ENCODE measurements around the gene RPS15.
"Not testable (repeated sequence)": the region's sequence is repeated elsewhere in the genome, so short reads cannot be mapped to it uniquely, and the experiment has no call there.

The RPS15 gene

DNA sequence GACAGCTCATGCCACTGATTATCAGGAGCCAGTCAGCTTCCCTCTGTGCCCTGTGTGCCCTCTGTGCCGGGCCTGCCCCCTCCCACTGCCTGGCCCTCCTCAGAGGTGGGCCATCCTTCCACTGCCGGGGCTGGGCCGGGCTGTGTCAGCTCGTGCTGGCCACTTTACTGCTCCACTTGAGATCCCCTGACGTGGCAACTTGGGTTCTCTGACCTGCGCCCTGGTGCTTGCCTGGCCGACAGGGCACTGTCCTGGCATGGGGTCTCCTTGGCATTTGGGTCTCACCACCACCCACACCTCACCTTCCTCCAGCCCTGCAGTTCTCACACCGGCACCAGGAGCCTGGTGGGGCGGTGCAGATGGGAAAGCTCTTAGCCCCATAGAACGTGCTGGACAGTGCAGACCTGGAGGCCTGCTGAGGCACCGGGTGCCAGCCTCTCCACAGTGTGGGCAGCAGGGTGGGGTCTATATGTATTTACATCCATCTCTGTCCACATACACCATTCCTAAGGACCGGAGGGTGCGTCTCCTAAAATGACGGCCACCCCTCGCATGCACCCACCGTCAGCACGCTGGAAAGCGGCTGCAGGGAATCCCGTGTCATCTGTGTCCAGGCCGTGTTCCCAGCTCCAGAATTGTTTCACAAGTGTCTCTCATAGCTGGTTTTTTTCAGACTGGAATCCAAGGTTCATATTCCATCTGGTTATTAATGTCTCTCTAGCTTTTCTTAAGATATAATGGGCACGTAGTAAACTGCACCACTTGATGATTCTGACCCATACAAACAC, 19.1 kb upstream of the RPS15 start:
- CTCF ChIA-PET = no interaction called here
- POLR2A ChIA-PET = no interaction called here
- DNase-seq (ENCODE audit: extremely low spot score) = no peak
- TF ChIP-seq FOXM1 (IDR thresholded peaks at IDR 0.05; ENCODE audit: borderline replicate concordance) (no peak), TARDBP (IDR thresholded peaks at IDR 0.05) (no peak), NFRKB (IDR thresholded peaks at IDR 0.05) (no peak), SP1 (IDR thresholded peaks at IDR 0.05) (no peak), SUZ12 (IDR thresholded peaks at IDR 0.05) (no peak), L3MBTL2 (conservative IDR thresholded peaks at IDR 0.05) (no peak), FOXA1 (IDR thresholded peaks at IDR 0.05) (no peak), ARNT (IDR thresholded peaks at IDR 0.05) (no peak), HDGF (IDR thresholded peaks at IDR 0.05; ENCODE audit: borderline replicate concordance) (no peak), BHLHE40 (IDR thresholded peaks at IDR 0.05; ENCODE audit: borderline replicate concordance) (no peak), LEF1 (IDR thresholded peaks at IDR 0.05; ENCODE audit: borderline replicate concordance) (no peak), ZNF384 (IDR thresholded peaks at IDR 0.05) (no peak), CTBP1 (IDR thresholded peaks at IDR 0.05; ENCODE audit: borderline replicate concordance) (no peak), ELF4 (IDR thresholded peaks at IDR 0.05) (no peak), FOXK2 (IDR thresholded peaks at IDR 0.05) (no peak)
- TF ChIP-seq, protein P1, sequence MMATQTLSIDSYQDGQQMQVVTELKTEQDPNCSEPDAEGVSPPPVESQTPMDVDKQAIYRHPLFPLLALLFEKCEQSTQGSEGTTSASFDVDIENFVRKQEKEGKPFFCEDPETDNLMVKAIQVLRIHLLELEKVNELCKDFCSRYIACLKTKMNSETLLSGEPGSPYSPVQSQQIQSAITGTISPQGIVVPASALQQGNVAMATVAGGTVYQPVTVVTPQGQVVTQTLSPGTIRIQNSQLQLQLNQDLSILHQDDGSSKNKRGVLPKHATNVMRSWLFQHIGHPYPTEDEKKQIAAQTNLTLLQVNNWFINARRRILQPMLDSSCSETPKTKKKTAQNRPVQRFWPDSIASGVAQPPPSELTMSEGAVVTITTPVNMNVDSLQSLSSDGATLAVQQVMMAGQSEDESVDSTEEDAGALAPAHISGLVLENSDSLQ (IDR thresholded peaks at IDR 0.05) = no peak

DNA sequence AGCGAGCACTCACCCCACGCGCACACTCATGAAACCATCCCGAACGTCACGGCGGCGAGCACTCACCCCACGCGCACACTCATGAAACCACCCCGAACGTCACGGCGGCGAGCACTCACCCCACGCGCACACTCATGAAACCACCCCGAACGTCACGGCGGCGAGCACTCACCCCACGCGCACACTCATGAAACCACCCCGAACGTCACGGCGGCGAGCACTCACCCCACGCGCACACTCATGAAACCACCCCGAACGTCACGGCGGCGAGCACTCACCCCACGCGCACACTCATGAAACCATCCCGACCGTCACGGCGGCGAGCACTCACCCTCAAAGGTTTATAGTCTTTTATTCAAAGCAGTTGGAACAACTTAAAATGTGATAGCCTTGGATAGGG, 18.1 kb upstream of the RPS15 start:
- DNase-seq (ENCODE audit: extremely low spot score); POLR2A ChIA-PET; CTCF ChIA-PET: not testable (repeated sequence)

DNA sequence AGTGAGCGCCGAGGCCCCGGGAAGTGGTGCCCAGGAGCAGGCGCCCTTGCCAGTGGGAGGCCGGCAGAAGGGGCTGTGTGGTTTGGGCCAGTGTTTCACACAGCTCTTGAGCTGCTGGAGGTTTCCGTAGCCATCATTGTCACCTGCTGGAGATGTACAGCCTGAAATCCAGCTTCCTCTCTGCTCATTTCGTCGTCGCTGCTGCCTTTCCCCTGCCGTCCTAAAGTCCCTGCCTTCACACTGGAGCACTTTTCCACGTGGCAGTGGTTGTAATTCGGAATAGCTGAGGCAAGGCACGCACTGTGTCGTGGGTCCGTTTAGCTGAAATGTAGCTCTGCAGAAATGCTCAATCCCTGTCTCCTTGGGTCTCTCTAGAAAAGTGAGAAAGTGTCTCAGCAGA, 17.6 kb upstream of the RPS15 start:
- CTCF ChIA-PET = no interaction called here
- no peak for TF ChIP-seq L3MBTL2 (conservative IDR thresholded peaks at IDR 0.05)
- TF ChIP-seq, protein P1 (IDR thresholded peaks at IDR 0.05) = no peak
- no peak for TF ChIP-seq FOXK2 (IDR thresholded peaks at IDR 0.05)
- no peak for TF ChIP-seq BHLHE40 (IDR thresholded peaks at IDR 0.05; ENCODE audit: borderline replicate concordance)
- TF ChIP-seq HDGF (IDR thresholded peaks at IDR 0.05; ENCODE audit: borderline replicate concordance) = no peak
- TF ChIP-seq ELF4 (IDR thresholded peaks at IDR 0.05) = no peak
- DNase-seq (ENCODE audit: extremely low spot score) = no peak
- POLR2A ChIA-PET = no interaction called here

DNA sequence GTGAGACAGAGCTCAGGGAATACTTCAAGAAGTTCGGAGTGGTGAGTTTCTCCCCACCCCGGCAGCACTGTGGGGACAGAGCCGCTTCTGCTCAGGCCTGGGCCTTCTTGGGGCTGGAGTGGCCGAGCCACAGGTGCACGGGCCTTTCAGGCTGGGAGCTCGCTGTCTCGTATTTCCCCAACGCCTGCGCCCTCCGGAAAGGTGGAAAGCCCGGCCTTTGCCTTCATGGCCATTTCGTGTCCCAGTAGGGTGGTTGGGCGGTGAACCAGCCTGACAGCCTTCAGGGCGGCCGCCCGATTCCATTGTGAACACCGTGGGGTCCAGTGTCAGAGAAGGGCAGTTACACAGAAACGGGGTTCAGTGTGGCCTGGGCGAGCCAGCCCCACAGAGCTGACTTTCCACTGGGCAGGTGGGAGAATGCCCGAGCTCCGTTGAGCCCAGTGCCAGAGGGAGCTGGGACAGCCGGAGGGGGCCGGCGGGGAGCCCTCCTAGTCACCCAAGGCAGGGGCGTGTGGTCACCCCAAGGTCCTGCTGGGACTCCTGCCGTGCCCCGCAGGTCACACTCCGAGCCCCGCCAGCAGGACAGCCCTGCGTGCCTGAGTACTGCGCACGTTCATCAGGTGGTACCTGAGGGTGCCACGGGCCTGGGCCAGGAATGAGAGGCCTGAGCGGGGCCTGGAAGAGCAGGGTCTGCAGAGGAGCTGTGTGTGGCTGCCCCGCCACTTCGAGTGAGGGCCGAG, 16.8 kb upstream of the RPS15 start:
- ChIA-PET CTCF (interaction anchor here (0.7 kb wide), 1 partner anchor 455 kb away, joined by 3 read pairs; no protein-coding TSS in a partner anchor), POLR2A (interaction anchor here (0.7 kb wide), 1 partner anchor 19 kb away, joined by 3 read pairs; no protein-coding TSS in a partner anchor)
- TF ChIP-seq FOXA1 (IDR thresholded peaks at IDR 0.05) (no peak), L3MBTL2 (conservative IDR thresholded peaks at IDR 0.05) (no peak), HDGF (IDR thresholded peaks at IDR 0.05; ENCODE audit: borderline replicate concordance) (no peak), SP1 (IDR thresholded peaks at IDR 0.05) (no peak), FOXM1 (IDR thresholded peaks at IDR 0.05; ENCODE audit: borderline replicate concordance) (no peak), ARNT (IDR thresholded peaks at IDR 0.05) (no peak), FOXK2 (IDR thresholded peaks at IDR 0.05) (no peak), BHLHE40 (IDR thresholded peaks at IDR 0.05; ENCODE audit: borderline replicate concordance) (no peak), SUZ12 (IDR thresholded peaks at IDR 0.05) (no peak), TARDBP (IDR thresholded peaks at IDR 0.05) (no peak), ELF4 (IDR thresholded peaks at IDR 0.05) (no peak), CTBP1 (IDR thresholded peaks at IDR 0.05; ENCODE audit: borderline replicate concordance) (no peak), ZNF384 (IDR thresholded peaks at IDR 0.05) (no peak)
- TF ChIP-seq, protein P1 (IDR thresholded peaks at IDR 0.05) = no peak
- DNase-seq (ENCODE audit: extremely low spot score) = no peak

DNA sequence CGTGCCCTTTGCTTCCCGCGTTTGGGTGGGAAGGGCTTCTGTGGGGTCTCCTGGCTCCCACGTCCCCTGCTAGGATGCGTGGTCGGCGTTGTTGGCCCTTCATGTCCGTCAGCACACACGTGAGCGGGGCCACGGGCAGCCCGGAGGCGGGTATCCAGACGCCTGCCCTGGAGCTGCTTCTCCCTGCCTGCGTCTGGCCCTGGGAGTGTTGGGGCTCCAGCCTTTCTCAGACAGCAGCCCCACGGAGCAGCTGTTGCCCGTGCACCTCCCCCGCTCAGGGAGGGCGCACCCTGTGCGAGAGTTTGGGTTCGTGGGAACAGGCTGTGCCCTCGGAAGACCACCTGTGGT, 16.3 kb upstream of the RPS15 start:
- TF ChIP-seq LEF1 (IDR thresholded peaks at IDR 0.05; ENCODE audit: borderline replicate concordance) (no peak), BHLHE40 (IDR thresholded peaks at IDR 0.05; ENCODE audit: borderline replicate concordance) (no peak), FOXK2 (IDR thresholded peaks at IDR 0.05) (no peak), ARNT (IDR thresholded peaks at IDR 0.05) (no peak)
- DNase-seq (ENCODE audit: extremely low spot score) = no peak
- POLR2A ChIA-PET = no interaction called here
- CTCF ChIA-PET = no interaction called here

DNA sequence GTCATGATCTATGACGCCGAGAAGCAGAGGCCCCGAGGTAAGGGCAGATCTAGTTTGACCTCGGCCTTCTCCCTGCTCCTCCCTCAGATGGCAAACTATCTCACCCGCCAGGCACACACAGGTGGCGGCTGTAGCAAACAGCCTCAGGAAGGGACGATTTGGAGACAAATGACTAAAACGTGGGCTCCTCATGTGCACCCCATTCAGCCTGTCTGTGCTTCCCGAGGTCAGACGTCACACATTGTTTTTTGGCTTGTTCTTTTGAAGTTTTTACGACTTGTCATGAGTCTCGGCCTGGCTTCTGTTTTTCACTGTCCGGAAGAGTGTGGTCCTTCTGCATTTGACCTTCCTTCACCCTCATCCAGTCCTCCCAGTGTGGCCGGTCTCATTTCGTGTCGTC, 15.8 kb upstream of the RPS15 start:
- ChIA-PET CTCF (no interaction called here), POLR2A (no interaction called here)
- no peak for TF ChIP-seq FOXA1 (IDR thresholded peaks at IDR 0.05)
- no peak for TF ChIP-seq ELF4 (IDR thresholded peaks at IDR 0.05)
- TF ChIP-seq, protein P1 (IDR thresholded peaks at IDR 0.05) = no peak
- no peak for TF ChIP-seq SP1 (IDR thresholded peaks at IDR 0.05)
- TF ChIP-seq TARDBP (IDR thresholded peaks at IDR 0.05) = no peak
- TF ChIP-seq FOXM1 (IDR thresholded peaks at IDR 0.05; ENCODE audit: borderline replicate concordance) = no peak
- TF ChIP-seq LEF1 (IDR thresholded peaks at IDR 0.05; ENCODE audit: borderline replicate concordance) = no peak
- TF ChIP-seq HDGF (IDR thresholded peaks at IDR 0.05; ENCODE audit: borderline replicate concordance) = no peak
- no peak for TF ChIP-seq SUZ12 (IDR thresholded peaks at IDR 0.05)
- no peak for TF ChIP-seq L3MBTL2 (conservative IDR thresholded peaks at IDR 0.05)
- TF ChIP-seq NFRKB (IDR thresholded peaks at IDR 0.05) = no peak
- TF ChIP-seq BHLHE40 (IDR thresholded peaks at IDR 0.05; ENCODE audit: borderline replicate concordance) = no peak
- no peak for TF ChIP-seq ZNF384 (IDR thresholded peaks at IDR 0.05)
- TF ChIP-seq FOXK2 (IDR thresholded peaks at IDR 0.05) = no peak
- no peak for TF ChIP-seq CTBP1 (IDR thresholded peaks at IDR 0.05; ENCODE audit: borderline replicate concordance)
- no peak for DNase-seq (ENCODE audit: extremely low spot score)

All from HEK293T (cell line).